Bronchial epithelial cell (primary cell): ENCODE data around the gene SLC25A19. TPM values are rescaled to one million over a fixed set of nuclear protein-coding genes. Genes with fewer than 3 reads are reported as not detected.

Experiments
- DNase-seq: peaks from one replicate; pipeline ENCODE4 v3.0.0-alpha.2; 2010; ENCODE audit warnings: low read depth
- FAIRE-seq: peaks from 2 replicates; lab custom pipeline; 2011; peaks lifted over from hg19 to GRCh38; lab: Jason Lieb, UNC
- H3K27me3 ChIP-seq: 2 replicates; pipeline ENCODE4 v1.5.1; 2011; ENCODE audit warnings: low read length; ENCODE audit not compliant: control insufficient read depth, insufficient read depth
- H3K36me3 ChIP-seq: 2 replicates; pipeline ENCODE4 v1.5.1; 2011; ENCODE audit warnings: low read length; ENCODE audit not compliant: control insufficient read depth, insufficient read depth
- H3K4me3 ChIP-seq: 2 replicates; pipeline ENCODE4 v1.5.1; 2011; ENCODE audit warnings: mild to moderate bottlenecking, low read depth, low read length, control low read depth
- CTCF ChIP-seq: IDR thresholded peaks from 2 replicates; pipeline ENCODE4 v1.5.1; 2011; ENCODE audit warnings: mild to moderate bottlenecking, moderate library complexity, low read length, control low read depth, inconsistent platforms; ENCODE audit not compliant: insufficient read depth, severe bottlenecking
- total RNA-seq: library from RNA; depleted of rRNA; stranded (reverse); fragments of >200 nt; gene quantifications from 2 replicates; pipeline ENCODE4 v1.2.1, GENCODE V29; 2014

SLC25A19 gene
- total RNA-seq, 1 donor from 2014 or later: 12.1 TPM

GRCh38 chr17:75250009-75250471 is 39.2 kb downstream of the SLC25A19 start:
- DNase-seq (peak; percentile 32), FAIRE-seq (no peak)
- H3K27me3 ChIP-seq: no peaks in the 10 kb centered on the region
- no peak for TF ChIP-seq CTCF
- H3K36me3 ChIP-seq: peaks cover 11% of the 10 kb centered on the region
- H3K4me3 ChIP-seq: no peak overlapping the region

- Histone ChIP-seq H3K27me3 (no peaks in the 10 kb centered on the region), H3K36me3 (peaks cover 12% of the 10 kb centered on the region), H3K4me3 (no peak overlapping the region)
- FAIRE-seq (no peak), DNase-seq (no peak)
- no peak for TF ChIP-seq CTCF
Measured at GRCh38 chr17:75249564-75249963, 39.7 kb downstream of the SLC25A19 start.

GRCh38 chr17:75246404-75246803 is 42.8 kb downstream of the SLC25A19 start:
- peaks cover 30% of the 10 kb centered on the region for H3K36me3 ChIP-seq
- DNase-seq (no peak), FAIRE-seq (no peak)

GRCh38 chr17:75245011-75245410 is 44.2 kb downstream of the SLC25A19 start:
- no peak for TF ChIP-seq CTCF
- Histone ChIP-seq H3K36me3 (peaks cover 39% of the 10 kb centered on the region), H3K27me3 (no peaks in the 10 kb centered on the region), H3K4me3 (no peak overlapping the region)
- FAIRE-seq: no peak
- no peak for DNase-seq

More at GRCh38 chr17:75246404-75246803, 42.8 kb downstream of the SLC25A19 start:
- no peak overlapping the region for H3K4me3 ChIP-seq
- TF ChIP-seq CTCF: no peak
- H3K27me3 ChIP-seq: no peaks in the 10 kb centered on the region

- TF ChIP-seq CTCF: no peak
- Histone ChIP-seq H3K36me3 (peaks cover 44% of the 10 kb centered on the region), H3K27me3 (no peaks in the 10 kb centered on the region), H3K4me3 (no peak overlapping the region)
- DNase-seq: no peak
- peak; percentile 86 for FAIRE-seq
Measured at GRCh38 chr17:75244133-75244866, 44.9 kb downstream of the SLC25A19 start.
